Measurements from ENCODE around the gene WRAP73.
A peak's percentile ranks its signal among the peaks of the same experiment; 100 is the strongest.

The WRAP73 gene

DNA sequence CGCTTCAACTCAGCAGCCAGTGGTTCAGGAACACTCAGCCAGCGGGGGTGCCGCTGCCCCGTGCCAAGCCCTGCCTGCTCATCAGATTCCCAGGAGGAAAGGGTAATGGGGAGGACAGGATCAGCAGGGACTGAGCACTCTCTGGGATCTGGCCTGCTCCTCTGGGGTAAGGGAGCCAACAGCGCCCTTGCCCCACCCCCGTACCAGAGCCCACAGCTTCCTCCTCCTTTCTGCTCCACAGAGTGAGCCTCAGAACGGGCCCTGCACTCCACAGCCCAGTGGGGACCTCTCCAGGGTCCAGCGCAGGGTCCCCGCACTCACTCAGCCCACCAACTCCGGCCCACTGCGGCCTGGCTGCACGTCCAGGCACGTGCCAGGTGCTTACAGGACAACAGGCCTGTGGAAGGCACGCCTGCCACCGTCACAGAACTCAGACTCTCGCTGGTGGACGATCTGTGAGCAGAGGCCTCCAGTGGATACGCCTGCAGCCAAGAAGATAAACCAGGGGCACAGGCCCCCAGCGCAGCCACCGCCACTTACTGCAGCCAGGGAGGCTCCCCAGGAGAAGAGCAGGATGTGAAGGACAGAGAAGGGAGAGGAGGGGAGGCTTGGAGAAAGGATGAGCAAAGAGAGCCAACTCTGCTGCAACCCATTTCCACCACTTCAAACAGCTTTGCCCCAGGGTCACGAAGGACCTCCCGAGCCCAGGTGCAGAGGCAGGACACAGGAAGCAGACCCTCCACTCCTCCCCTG, 40.7 kb downstream of the WRAP73 start:
- DNase-seq = peak in 1 of 2 experiments; percentile 63

DNA sequence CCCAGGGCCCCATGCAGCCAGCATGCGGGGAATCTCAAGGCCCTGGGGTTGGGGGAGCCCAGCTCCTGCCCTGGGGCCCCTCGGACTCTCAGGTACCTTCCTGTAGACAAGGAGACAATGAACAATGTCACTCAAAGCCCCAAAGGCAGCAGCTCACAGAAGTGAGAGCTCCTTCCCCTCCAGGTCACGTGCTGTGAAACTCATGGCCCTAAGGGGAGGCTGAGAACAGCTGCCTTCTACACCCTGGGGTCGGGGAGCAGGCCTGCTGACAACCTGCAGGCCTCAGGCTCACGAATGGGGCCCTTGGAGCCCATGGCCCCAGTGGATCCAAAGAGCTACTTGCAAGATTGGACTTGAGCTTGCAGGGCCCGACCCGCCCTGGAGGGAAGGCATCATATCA, 41.7 kb downstream of the WRAP73 start:
- no peak for DNase-seq

DNA sequence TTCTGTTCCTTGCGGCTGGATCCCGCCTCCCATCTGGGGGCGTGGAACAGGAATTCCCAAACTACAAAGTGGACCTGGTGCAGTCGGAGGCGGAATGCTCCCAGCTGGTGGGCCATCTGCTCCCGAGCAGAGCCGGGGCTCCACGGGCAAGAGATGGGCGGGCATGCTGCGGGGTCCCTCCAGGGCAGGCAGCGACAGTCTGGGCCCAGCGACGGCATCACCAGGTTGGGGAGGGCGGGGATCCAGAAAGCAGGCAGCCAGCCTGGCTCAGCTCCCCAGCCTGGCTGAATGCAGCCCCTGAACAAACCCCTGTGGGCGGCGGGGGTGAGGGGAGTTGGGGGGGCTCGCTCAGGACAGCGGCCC, 42.2 kb downstream of the WRAP73 start:
- DNase-seq = peak in 1 of 2 experiments; percentile 44

DNA sequence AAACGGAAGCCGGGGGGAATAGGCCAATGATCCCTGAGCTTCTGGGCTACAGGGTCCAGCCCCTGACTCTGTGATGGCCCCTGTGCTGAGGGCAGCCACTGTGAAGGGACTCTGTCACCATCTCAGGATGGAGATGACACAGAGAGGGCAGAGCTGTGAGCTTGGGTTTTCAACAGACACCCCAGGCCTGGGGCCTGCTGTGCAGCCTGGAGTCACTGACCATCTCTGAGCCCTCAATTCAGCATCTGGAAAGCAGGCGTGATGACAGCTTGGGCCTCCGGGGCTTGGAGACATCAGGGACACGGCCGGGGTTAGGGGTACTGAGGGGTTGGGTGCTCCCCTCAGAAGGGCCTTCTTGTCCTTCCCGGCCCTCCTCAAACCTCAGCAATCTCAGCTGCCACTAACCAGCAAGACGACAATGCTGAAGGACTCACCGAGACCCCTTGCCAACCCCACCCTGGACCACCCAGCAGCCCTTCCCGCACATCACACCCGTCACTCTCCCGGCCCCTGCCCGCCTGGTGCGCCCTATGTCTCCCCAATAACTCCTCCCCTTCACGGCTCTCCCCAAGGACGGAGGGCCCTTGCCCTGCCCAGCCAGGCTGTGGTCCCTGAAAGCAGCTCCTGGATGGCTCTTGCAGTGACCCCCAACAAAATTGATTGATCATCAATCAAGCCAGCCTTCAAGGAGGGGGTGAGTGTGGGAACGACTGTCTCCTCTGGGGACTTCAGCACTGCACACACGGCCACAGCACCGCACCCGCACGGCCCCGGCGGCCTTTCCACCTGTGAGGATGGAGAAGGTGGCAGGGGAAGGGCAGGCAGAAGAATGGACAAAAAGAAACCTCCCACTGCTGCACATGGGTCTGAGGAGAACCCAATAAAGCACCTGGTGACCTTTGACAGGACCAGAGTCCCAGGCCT, 42.9 kb downstream of the WRAP73 start:
- DNase-seq = no peak

DNA sequence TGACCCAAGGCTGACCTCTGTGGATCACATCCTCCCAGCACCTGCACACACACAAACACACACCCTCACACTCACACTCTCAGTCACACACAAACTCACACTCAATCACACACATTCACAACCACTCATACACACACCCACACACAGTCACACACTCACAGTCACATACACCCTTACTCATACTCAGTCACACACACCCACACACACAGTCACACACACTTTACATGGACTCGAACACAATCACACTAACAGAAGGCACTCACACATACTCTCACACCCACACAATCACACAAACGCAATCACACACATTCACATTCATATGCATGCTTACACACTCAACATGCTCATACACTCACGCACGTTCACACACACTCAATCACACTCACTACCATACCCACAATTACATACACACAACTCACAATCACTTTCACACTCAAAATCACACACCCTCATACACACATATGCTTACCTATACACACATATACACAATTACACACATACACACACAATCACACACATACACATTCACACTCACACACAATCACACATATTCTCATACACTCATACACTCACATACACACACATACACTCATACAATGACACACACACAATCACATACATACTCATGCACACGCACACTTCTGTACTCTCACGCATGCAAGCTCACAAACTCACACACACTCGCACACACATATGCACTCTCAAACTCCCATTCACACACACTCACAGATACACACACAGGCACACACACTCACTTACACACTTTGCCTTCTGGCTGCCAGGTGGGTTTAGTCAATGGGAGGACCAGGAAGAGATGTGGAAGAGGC, 44.7 kb downstream of the WRAP73 start:
- no peak for DNase-seq

DNA sequence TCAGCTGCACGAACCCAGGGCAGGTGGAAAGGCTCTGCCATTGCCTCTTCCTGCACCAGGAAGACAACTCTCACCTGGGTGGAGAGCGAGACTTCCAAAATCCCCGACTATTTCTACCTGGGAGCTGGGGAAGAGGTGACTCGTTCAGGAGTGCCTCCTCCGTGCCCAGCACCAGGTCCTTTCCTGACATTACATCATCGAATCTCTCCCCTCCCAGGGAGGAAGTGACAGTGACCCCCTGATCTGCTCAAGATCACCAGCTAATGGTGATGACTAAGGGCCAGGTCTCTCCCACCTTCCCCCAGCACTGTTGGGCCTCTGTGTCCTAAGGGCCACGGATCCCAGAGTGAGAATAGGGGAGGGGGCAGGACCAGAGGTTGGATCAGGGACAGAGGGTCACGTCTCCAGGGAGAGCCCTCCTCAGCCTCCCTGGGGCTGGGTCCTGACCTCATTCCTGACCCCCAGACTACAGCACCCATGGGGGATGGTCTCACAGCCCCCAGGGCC, 45.4 kb downstream of the WRAP73 start:
- DNase-seq = no peak

DNA sequence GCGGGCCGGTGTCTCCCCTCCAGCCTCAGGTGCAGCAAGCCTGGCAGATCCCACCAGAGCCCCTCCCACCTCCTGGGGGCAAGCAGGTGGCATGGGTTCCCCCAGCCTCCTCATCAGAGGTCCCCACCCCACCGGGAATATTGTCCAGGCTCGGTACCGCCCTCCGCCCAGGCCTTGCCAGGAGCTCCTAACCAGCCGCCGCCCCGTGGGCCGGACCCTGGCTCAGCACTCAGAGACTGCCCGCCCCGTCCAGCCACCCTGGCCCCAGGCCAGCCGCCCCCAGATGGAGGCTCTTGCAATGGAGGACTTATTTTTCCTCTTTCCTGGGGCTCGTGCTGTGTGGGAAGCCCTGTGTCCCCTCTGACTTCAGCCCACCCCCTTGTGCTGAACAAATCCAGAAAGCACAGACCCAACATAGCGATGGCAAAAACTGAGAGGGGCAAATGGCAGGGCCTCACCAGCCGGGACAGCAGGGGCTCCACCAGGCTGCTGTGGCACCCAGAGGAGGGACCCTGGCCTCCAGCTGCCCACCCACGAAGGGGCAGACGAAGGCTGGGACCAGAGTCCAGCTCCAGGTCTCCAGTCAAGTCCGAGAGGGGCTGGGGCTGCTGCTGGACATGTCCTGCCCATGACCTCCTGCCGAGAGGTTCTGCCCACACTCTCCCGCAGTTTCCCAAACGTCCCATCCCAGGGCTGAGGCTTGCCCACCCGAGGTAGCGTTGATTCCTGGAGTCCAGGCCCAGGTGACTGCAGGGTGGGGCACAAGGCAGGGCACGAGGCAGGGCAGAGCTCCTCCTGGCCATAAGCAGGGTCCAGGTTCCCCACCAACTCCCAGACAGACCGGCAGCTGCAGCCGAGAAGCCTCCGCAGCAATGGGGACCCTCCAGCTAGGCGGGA, 46.1 kb downstream of the WRAP73 start:
- no peak for DNase-seq

DNA sequence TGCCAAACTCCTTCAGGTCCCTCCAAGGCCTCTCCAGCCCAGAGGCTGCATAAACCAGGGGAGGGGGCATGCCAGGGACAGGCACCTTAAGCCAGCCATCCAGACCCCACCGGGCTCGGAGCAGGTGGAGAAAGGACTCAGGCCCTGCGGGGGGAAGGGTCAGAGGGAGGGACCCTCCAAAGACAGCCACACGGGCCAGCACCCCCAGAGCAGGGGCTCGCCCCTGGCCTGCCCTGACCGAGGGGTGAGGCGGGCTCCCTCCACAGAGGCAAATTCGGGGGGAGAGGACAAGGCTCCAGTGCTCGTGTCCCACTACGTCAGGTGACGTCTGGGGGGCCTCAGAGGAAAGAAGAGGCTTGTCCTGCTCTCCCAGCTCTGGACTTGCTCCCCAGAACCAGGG, 46.7 kb downstream of the WRAP73 start:
- no peak for DNase-seq

DNA sequence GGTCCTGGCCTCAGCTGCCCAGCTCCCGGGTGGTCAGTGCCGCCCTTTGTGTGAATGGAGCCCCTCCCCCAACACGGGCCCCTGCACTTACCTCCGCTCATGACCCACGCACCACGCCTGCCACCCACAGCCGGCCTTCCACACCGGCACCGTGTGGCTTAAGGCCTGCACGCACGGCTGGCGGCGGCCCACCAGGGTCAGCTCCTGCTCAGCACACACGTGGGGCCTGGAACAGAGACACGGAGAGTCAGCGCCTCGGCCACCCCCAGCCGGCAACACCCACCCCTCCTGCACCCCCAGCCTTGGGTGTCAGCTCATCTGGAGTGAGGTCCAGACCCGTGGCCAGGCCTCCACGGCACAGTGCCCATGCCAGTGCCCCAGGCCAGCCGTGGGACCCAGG, 47.5 kb downstream of the WRAP73 start:
- no peak for DNase-seq

DNA sequence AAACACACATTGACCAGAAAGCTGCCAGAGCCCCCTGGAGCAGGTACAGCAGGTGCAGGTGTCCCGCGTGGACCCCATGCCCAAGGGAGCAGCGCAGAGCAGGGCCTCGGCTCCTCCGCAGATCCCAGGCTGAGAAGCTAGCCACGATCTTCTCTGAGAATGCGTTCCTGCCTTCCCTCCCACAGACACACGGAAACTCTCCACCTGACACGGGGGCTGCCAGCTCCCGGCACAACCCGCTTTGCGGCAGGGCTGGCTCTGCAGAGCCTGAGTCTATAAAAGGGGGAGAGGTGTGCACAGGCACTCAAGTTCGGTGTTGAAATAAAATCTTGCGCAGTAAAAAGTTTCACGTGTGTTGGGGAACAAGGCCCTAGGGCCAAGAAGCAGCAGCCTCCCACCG, 48.2 kb downstream of the WRAP73 start:
- no peak for DNase-seq

DNA sequence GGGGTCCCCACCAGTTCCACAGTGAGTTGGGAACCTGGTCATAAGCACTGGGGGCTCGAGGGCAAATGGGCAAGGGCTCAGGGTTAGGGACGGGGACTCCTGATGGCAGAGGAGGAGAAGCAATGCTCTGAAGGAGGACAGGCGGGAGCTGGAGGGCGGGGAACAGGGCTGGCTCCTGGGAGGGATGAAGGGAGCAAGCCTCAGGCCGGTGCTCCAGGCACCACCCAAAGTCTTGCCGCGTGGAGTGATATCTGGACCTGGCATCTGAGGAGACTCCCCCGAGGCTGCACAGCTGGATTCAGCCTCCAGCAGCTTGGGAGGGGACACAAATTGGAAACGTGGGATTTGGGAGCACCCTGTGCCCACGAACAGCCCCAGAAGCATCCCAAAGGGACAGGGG, 49.5 kb downstream of the WRAP73 start:
- DNase-seq = no peak

DNA sequence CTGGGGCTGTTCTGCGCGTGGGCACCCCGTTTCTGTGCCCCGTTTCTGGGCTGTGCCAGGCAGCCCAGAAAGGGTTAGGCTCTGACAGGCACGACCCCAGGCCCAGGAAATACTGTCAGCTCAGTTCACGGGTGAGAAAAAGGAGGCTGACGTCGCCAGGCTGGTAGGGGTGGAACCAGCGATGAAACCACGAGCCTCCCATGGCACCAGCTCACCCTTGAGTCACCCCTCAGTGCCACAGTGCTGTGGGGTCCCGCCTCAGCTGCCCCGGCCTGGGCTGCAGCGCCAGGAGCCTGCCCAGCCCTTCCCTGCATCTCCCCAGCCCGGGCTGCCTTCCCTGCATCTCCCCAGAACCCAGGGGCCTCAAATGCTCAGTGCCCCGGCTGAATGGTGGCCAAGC, 50.1 kb downstream of the WRAP73 start:
- DNase-seq = no peak

DNA sequence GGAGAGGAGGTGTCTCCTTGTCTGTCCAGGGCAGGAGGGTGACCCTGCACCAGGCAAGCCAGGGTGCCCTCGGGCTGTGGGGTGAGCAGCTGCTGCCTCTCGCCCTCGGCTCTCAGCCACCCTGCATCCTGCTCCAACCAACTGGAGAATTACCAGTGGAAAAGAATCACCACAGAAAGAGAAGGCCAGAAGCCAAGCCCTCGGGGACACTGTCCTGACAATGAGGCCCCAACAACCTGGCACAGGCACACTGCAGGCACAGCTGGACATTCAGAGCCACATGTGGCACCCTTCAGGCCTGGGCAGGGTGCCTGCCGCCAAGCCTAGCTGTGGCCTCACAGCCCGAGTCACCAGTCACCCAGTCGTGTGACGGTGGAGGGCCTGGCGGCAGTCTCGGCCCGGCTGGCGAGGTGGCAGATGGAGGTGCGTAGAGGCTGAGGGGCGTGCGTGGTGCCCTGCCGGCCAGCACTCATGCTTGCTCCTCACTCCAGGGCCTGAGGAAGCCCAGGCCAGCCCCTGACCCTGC, 50.6 kb downstream of the WRAP73 start:
- DNase-seq = no peak

DNA sequence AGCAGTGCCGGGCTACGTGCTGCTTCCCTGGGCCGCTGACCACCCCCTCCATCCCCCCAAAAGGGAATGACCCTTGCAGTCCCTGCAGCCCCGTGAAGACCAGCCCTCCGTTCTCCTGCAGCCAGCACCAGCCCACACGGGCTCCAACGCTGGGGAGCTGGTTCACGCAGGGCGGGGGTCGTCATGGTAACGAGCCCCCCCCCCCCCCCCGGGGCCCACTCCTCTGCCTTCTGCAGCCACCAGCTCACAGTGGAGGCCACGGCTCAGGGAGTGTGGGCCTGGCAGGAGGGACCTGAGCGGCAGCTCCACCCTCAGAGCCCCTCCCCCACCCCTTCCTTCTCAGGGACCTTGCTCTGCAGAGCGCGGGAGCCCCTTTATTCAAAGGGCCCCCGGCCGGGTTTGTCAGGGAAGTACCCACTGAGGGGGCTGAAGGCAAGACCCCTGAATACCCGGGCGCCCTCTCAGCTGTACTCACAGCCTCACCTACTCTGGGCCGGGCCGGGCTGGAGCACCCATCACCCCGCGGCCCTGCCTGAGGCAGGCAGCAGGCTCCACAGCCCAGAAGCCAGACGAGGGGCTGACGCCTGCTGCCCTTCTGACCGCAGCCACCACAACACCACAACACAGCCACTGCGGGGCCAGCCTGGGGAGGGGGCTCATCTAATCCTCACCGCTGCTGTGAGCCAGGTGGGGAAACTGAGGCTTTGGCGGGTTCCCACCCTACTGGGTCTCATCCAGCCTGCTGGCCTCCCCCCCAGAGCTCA, 51.2 kb downstream of the WRAP73 start:
- no peak for DNase-seq

DNA sequence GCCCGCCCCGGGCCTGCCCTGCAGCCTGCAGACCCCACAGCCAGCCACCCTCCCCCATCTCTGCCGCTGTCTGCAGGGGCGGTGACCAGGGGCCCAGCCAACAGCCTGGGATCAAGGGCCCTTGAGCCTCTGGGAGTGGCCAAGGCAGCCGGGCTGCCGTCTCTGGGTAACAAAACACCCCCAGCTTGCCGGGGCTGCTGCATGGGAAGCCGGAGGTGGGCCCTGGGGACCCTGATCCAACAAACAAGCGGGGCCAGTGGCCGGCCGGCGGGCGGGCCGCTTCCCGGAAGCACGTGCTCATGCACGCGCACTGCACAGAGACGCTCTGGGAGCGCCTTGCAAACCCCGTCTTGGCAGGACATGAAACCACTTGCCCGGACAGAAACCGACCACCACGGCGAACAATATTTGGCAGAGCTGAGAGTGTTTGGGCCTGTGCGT, 51.8 kb downstream of the WRAP73 start:
- DNase-seq = no peak

DNA sequence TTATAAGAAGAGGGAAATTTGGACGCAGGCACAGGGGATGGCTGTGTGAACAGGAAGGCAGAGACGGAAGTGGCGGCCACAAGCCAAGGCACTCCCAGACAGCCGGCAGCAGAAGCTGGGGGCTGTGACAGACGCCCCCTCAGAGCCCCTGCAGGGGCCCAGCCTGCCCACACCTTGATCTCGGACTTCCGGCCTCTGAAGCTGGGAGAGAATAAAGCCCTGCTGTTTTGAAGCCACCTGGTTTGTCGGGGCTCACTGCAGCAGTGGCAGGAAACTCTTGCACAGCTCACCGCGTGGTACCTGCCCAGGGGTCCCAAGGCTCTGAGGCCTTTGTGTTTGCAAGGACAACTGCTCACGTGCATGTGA, 52.3 kb downstream of the WRAP73 start:
- no peak for DNase-seq

DNA sequence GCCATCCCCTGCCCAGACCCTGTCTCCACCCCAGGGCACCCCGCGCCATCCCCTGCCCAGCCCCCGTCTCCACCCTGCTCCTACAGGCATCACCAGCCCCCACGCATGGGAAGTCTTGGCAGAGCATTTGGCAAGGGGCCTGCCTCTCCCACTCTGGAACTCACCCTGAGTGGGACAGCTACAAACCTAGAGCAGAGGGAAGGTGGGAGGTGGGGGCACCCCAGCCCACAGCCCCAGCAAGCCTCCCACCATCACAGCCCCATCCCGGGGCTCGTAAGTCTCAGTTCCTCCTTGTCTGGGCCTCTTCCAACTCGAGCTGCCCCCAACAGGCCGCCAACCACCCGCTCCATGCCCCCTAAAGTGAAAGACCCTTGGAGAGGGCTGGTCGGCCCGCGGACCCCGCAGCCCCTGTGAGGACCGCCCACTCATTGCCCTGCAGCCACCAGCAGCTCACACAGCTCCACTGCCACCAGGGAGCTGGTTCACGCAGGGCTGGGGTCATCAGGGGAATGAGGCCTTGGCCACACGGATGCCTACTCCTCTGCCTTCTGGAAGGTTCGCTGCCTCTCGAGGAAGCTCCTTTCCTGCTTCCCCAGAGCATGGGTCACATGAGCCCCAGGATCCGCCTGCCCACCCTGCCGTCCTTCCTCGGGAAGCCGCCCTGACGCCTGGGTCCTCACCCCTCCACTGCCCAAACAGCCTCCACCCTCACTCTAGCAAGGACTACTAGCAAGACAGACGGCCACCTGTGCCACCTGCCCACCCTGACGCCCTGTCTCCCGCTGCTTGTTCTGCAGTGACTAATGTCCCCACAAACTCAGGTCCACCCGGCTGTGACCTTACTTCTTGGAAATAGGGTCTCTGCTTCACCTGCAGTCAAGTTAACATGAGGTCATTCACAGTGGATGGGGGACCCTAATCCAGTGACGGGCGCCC, 53.0 kb downstream of the WRAP73 start:
- DNase-seq = no peak

DNA sequence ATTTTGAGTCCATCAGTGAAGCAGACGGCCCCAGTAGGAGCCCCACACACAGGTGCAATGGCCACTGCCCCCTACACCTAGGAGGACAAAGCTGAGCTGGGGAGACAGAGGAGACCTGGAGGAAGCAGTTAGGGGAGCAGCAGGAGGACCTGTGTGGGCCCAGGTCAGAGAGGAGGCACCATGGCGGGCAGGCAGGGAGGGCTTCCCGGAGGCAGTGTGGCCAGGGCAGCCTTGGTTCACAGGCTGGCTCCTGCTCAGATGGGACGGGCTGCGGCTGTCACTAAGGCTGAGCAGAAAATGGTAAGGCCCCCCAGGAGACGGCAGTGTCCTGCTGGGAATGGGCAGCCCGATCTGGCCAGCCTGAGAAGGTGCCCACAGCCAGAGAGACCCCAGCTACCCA, 54.0 kb downstream of the WRAP73 start:
- no peak for DNase-seq

DNA sequence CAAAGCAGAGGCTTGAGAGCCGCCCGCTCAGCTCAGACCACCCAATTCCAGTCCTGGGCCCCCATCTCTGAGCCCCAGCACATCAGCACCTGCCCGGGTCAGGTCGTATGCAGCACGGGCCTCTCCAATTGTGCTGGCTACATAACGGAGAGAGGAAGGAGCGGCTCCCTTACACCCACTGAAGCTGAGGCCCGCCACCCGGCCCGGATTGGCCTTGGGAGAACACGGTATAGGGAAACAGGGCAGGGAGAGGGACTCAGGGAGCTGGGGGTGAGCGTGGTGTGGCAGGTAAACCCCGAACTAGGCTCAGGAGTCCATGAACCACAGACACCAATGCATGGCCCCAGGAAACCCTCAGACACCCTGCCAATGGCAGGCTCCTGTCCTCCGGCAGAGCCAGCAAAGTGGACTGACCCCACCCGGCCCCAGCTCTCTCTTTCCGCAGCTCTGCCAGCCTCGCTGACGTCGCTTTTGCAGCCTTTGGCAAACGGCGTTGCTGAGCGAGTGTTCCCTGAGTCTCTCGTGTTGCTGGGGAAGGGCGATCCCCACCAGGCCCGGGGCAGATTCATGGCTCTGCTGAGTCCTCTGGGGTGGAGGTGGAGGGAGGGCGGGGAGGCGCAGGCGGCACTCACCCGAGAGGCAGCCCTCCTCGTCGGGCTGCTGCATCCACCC, 55.1 kb downstream of the WRAP73 start:
- DNase-seq = no peak

All from NCI-H446 (cell line).